WTC11 (cell line): ENCODE data around the gene F2. TPM values are rescaled to one million over a fixed set of nuclear protein-coding genes. Genes with fewer than 3 reads are reported as not detected.

Experiments
- ATAC-seq: fragments of 200-7000 bp; cut with Tn5 transposase; 2 replicates; pipeline ENCODE4 v1.10.0; 2021; ENCODE audit warnings: mild to moderate bottlenecking, moderate library complexity
- CTCF ChIA-PET: fragments of 300-600 bp; sonication (Branson Sonifier 250); formaldehyde crosslinking; loops from one replicate; lab custom pipeline; 2021; ENCODE audit warnings: antibody characterized with exemption; lab: Charles Lee
- POLR2A ChIA-PET: fragments of 350-600 bp; sonication (Branson Sonifier 250); formaldehyde crosslinking; loops from one replicate; lab custom pipeline; 2021; ENCODE audit warnings: antibody characterized with exemption; lab: Charles Lee
- DNase-seq: peaks from one replicate; pipeline ENCODE4 v3.0.0; 2021; ENCODE audit warnings: low spot score
- H3K27ac Mint-ChIP-seq: 2 replicates; pipeline ENCODE4 v1.8.0; 2021; ENCODE audit warnings: mixed read lengths
- H3K27me3 Mint-ChIP-seq: 2 replicates; pipeline ENCODE4 v1.8.0; 2021; ENCODE audit warnings: low read depth, mild to moderate bottlenecking, moderate library complexity, mixed read lengths
- H3K36me3 Mint-ChIP-seq: 2 replicates; pipeline ENCODE4 v1.8.0; 2021; ENCODE audit warnings: mixed read lengths
- H3K4me1 Mint-ChIP-seq: 2 replicates; pipeline ENCODE4 v1.8.0; 2022; ENCODE audit warnings: mixed read lengths
- H3K4me3 Mint-ChIP-seq: 2 replicates; pipeline ENCODE4 v1.8.0; 2021; ENCODE audit warnings: mild to moderate bottlenecking, moderate library complexity, mixed read lengths
- H3K9me3 Mint-ChIP-seq: 2 replicates; pipeline ENCODE4 v1.8.0; 2021; ENCODE audit warnings: mixed read lengths
- ATF1 ChIP-seq: sonication (generic); formaldehyde crosslinking; IDR thresholded peaks from 2 replicates; pipeline ENCODE4 v1.8.1; 2023; ENCODE audit warnings: mild to moderate bottlenecking, moderate library complexity, missing genetic modification reagents
- EMX1 ChIP-seq: fragments of 250-450 bp; sonication (Bioruptor Pico); IDR thresholded peaks from 2 replicates; pipeline ENCODE4 v1.8.0; 2021; ENCODE audit warnings: mild to moderate bottlenecking
- ETV6 ChIP-seq: sonication (generic); formaldehyde crosslinking; IDR thresholded peaks from 2 replicates; pipeline ENCODE4 v1.8.1; 2022; ENCODE audit warnings: mild to moderate bottlenecking, missing genetic modification reagents
- FOXJ3 ChIP-seq: sonication (generic); formaldehyde crosslinking; IDR thresholded peaks from 2 replicates; pipeline ENCODE4 v1.9.0; 2021; ENCODE audit warnings: missing genetic modification reagents, mild to moderate bottlenecking, borderline replicate concordance
- FOXP1 ChIP-seq: sonication (generic); formaldehyde crosslinking; IDR thresholded peaks from 2 replicates; pipeline ENCODE4 v1.8.0; 2022; ENCODE audit warnings: missing genetic modification reagents, mild to moderate bottlenecking, moderate library complexity, borderline replicate concordance
- HMGA2 ChIP-seq: fragments of 250-450 bp; sonication (Bioruptor Pico); IDR thresholded peaks from 2 replicates; pipeline ENCODE4 v1.4.0; 2021; ENCODE audit warnings: mild to moderate bottlenecking, moderate library complexity
- JAZF1 ChIP-seq: fragments of 250-450 bp; sonication (Bioruptor Pico); IDR thresholded peaks from 2 replicates; pipeline ENCODE4 v1.9.0; 2021; ENCODE audit warnings: moderate library complexity, mild to moderate bottlenecking, inconsistent platforms
- JUN ChIP-seq: sonication (generic); formaldehyde crosslinking; IDR thresholded peaks from 2 replicates; pipeline ENCODE4 v1.8.0; 2023; ENCODE audit warnings: mild to moderate bottlenecking, missing genetic modification reagents
- NR3C1 ChIP-seq: sonication (generic); formaldehyde crosslinking; conservative IDR thresholded peaks from 2 replicates; pipeline ENCODE4 v1.8.1; 2023; ENCODE audit warnings: low read depth, mild to moderate bottlenecking, missing genetic modification reagents
- OVOL2 ChIP-seq: fragments of 250-450 bp; sonication (Bioruptor Pico); IDR thresholded peaks from 2 replicates; pipeline ENCODE4 v1.9.0; 2021; ENCODE audit warnings: mild to moderate bottlenecking, borderline replicate concordance
- RELA ChIP-seq: sonication (generic); formaldehyde crosslinking; IDR thresholded peaks from 2 replicates; pipeline ENCODE4 v1.8.1; 2022; ENCODE audit warnings: missing genetic modification reagents, mild to moderate bottlenecking, borderline replicate concordance
- SMAD3 ChIP-seq: sonication (generic); formaldehyde crosslinking; IDR thresholded peaks from 2 replicates; pipeline ENCODE4 v1.8.0; 2022; ENCODE audit warnings: missing genetic modification reagents, mild to moderate bottlenecking, borderline replicate concordance
- SMAD4 ChIP-seq: sonication (generic); formaldehyde crosslinking; IDR thresholded peaks from 2 replicates; pipeline ENCODE4 v1.8.0; 2022; ENCODE audit warnings: mild to moderate bottlenecking, missing genetic modification reagents
- ZNF232 ChIP-seq: sonication (generic); formaldehyde crosslinking; IDR thresholded peaks from 2 replicates; pipeline ENCODE4 v1.8.0; 2022; ENCODE audit warnings: mild to moderate bottlenecking, missing genetic modification reagents
- ZNF317 ChIP-seq: sonication (generic); formaldehyde crosslinking; IDR thresholded peaks from 2 replicates; pipeline ENCODE4 v1.8.1; 2023; ENCODE audit warnings: low read depth, mild to moderate bottlenecking, moderate library complexity, missing genetic modification reagents, borderline replicate concordance
- total RNA-seq: library from RNA; stranded (reverse); gene quantifications from 3 replicates; pipeline ENCODE4 v1.2.3, GENCODE V29; 2021
- TF ChIP-seq, protein P1 (sequence below): sonication (generic); formaldehyde crosslinking; IDR thresholded peaks from 2 replicates; pipeline ENCODE4 v1.8.1; 2023; ENCODE audit warnings: mild to moderate bottlenecking, missing genetic modification reagents
- TF ChIP-seq, protein P2 (sequence below): fragments of 250-450 bp; sonication (Bioruptor Pico); IDR thresholded peaks from 2 replicates; pipeline ENCODE4 v2.1.2; 2022; ENCODE audit warnings: mild to moderate bottlenecking, moderate library complexity
- TF ChIP-seq, protein P3 (sequence below): fragments of 200-600 bp; IDR thresholded peaks from 2 replicates; pipeline ENCODE4 v1.8.0; 2022; ENCODE audit warnings: antibody characterized with exemption
- TF ChIP-seq, protein P4 (sequence below): fragments of 250-450 bp; sonication (Bioruptor Pico); IDR thresholded peaks from 2 replicates; pipeline ENCODE4 v1.9.0; 2021; ENCODE audit warnings: mild to moderate bottlenecking

The F2 gene
- total RNA-seq, 1 experiment from 2014 or later = 0.50 TPM

DNA sequence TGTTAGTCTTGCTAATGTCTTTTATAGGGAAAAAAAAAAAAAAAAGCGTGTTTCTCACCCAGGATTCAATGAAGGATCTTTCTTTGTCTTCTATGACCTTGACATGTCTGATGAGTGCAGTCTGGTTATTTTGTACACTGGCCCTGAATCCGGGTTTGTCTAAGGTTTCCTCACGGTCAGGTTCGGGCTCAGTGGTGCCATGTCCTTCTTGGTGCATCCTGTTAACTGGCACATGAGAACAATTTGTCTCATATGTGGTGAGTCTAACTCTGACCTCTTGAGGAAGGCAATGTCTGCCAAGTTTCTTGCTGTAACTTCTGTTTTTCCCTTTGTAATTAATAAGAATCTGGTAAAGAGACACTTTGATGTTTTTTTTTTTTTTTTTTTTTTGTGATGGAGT is 12.5 kb downstream of the F2 start (continued):
- no peak for TF ChIP-seq FOXJ3 (CRISPR knock-in tag)

DNA sequence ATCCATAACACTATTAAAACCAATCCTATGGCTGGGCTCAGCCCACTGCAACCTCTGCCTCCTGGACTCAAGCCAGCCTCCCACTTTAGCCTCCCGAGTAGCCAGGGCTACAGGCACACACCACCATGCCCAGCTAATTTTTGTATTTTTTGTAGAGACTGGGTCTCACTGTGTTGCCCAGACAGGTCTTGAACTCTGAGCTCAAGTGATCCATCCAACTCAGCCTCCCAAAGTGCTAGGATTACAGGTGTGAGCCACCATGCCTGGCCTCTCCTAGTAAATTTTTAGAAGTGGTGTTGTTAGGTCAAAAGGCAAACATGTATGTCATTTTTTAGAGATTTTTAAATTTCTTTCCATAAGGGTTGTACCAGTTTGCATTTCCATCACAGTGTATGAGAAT is 14.2 kb downstream of the F2 start:
- ChIA-PET CTCF (no interaction called here), POLR2A (no interaction called here)
- Mint-ChIP-seq H3K27ac (no peak overlapping the region), H3K27me3 (no peaks in the 10 kb centered on the region; the same call in 1 of the 2 replicates), H3K9me3 (no peaks in the 10 kb centered on the region), H3K36me3 (no peaks in the 10 kb centered on the region), H3K4me3 (no peak overlapping the region)
- ATAC-seq = no peak
- no peak for DNase-seq
- TF ChIP-seq JUN = no peak
- TF ChIP-seq, protein P1, sequence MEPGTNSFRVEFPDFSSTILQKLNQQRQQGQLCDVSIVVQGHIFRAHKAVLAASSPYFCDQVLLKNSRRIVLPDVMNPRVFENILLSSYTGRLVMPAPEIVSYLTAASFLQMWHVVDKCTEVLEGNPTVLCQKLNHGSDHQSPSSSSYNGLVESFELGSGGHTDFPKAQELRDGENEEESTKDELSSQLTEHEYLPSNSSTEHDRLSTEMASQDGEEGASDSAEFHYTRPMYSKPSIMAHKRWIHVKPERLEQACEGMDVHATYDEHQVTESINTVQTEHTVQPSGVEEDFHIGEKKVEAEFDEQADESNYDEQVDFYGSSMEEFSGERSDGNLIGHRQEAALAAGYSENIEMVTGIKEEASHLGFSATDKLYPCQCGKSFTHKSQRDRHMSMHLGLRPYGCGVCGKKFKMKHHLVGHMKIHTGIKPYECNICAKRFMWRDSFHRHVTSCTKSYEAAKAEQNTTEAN (CRISPR knock-in tag) = no peak
- no peak for TF ChIP-seq SMAD3 (CRISPR knock-in tag)
- no peak for TF ChIP-seq SMAD4 (CRISPR knock-in tag)
- no peak for TF ChIP-seq HMGA2 (CRISPR knock-in tag)
- no peak for TF ChIP-seq ZNF232 (CRISPR knock-in tag)
- TF ChIP-seq, protein P2, sequence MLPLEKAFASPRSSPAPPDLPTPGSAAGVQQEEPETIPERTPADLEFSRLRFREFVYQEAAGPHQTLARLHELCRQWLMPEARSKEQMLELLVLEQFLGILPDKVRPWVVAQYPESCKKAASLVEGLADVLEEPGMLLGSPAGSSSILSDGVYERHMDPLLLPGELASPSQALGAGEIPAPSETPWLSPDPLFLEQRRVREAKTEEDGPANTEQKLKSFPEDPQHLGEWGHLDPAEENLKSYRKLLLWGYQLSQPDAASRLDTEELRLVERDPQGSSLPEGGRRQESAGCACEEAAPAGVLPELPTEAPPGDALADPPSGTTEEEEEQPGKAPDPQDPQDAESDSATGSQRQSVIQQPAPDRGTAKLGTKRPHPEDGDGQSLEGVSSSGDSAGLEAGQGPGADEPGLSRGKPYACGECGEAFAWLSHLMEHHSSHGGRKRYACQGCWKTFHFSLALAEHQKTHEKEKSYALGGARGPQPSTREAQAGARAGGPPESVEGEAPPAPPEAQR (CRISPR knock-in tag) = no peak
- no peak for TF ChIP-seq ETV6 (CRISPR knock-in tag)
- TF ChIP-seq RELA (CRISPR knock-in tag) = no peak
- no peak for TF ChIP-seq ATF1 (CRISPR knock-in tag)
- TF ChIP-seq, protein P3, sequence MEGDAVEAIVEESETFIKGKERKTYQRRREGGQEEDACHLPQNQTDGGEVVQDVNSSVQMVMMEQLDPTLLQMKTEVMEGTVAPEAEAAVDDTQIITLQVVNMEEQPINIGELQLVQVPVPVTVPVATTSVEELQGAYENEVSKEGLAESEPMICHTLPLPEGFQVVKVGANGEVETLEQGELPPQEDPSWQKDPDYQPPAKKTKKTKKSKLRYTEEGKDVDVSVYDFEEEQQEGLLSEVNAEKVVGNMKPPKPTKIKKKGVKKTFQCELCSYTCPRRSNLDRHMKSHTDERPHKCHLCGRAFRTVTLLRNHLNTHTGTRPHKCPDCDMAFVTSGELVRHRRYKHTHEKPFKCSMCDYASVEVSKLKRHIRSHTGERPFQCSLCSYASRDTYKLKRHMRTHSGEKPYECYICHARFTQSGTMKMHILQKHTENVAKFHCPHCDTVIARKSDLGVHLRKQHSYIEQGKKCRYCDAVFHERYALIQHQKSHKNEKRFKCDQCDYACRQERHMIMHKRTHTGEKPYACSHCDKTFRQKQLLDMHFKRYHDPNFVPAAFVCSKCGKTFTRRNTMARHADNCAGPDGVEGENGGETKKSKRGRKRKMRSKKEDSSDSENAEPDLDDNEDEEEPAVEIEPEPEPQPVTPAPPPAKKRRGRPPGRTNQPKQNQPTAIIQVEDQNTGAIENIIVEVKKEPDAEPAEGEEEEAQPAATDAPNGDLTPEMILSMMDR = no peak
- TF ChIP-seq, all 79 proteins: peak for 0
- H3K4me1 Mint-ChIP-seq = no peaks in the 10 kb centered on the region

DNA sequence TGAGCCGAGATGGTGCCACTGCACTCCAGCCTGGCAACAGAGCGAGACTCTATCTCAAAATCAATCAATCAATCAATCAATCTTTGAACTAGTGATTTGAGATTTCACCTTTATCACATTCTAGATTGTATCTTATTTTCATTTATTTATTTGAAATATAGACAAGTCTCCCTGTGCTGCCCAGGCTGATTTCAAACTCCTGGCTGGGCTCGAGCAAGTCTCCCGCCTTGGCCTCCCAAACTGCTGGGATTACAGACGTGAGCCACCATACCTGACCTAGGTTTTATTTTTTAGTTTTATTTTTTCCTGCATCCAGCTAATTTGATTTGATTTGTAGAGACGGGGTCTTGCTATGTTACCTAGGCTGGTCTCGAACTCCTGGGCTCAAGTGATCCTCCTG is 17.1 kb downstream of the F2 start:
- Mint-ChIP-seq H3K27ac (no peak overlapping the region), H3K9me3 (no peaks in the 10 kb centered on the region), H3K27me3 (no peaks in the 10 kb centered on the region; the same call in 1 of the 2 replicates), H3K4me1 (0 out of 2 replicates have a peak, but pooled peaks cover 5% of the 10 kb centered on the region), H3K36me3 (peaks cover 5% of the 10 kb centered on the region), H3K4me3 (no peak overlapping the region)
- ATAC-seq (no peak), DNase-seq (no peak)
- TF ChIP-seq, protein P4, sequence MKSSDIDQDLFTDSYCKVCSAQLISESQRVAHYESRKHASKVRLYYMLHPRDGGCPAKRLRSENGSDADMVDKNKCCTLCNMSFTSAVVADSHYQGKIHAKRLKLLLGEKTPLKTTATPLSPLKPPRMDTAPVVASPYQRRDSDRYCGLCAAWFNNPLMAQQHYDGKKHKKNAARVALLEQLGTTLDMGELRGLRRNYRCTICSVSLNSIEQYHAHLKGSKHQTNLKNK = no peak
- TF ChIP-seq ZNF317 (CRISPR knock-in tag) = no peak
- TF ChIP-seq OVOL2 (CRISPR knock-in tag) = no peak
- no peak for TF ChIP-seq FOXP1 (CRISPR knock-in tag)
- no peak for TF ChIP-seq RELA (CRISPR knock-in tag)
- no peak for TF ChIP-seq EMX1
- TF ChIP-seq ZNF232 (CRISPR knock-in tag) = no peak
- no peak for TF ChIP-seq NR3C1
- TF ChIP-seq JAZF1 = no peak
- ChIA-PET CTCF (interaction anchor here (1.4 kb wide), 1 partner anchor 442 kb away, joined by 3 read pairs; no protein-coding TSS in a partner anchor), POLR2A (no interaction called here)
